ENCODE data around the gene CHRNA3.

DNA sequence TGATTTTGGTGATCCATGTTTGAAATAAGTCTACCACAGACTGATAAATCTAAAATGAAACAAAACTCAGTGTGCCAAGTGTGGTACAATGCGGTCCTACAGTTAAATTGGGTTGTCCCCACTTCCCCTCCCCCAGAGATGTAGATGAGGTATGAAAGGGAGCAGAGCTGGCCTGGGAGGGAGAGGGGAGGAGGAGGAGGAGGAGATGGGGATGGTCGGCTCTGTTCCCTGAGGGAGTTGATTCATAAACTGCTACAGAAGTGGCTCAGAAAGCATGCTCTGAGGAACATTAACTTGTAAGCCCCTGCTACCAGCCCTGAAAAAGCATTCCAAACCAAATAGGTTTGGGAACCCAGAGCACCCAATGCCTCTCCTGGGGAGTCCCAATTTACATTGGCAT lies 48.2 kb upstream of the CHRNA3 start:
- TF ChIP-seq, protein P1, sequence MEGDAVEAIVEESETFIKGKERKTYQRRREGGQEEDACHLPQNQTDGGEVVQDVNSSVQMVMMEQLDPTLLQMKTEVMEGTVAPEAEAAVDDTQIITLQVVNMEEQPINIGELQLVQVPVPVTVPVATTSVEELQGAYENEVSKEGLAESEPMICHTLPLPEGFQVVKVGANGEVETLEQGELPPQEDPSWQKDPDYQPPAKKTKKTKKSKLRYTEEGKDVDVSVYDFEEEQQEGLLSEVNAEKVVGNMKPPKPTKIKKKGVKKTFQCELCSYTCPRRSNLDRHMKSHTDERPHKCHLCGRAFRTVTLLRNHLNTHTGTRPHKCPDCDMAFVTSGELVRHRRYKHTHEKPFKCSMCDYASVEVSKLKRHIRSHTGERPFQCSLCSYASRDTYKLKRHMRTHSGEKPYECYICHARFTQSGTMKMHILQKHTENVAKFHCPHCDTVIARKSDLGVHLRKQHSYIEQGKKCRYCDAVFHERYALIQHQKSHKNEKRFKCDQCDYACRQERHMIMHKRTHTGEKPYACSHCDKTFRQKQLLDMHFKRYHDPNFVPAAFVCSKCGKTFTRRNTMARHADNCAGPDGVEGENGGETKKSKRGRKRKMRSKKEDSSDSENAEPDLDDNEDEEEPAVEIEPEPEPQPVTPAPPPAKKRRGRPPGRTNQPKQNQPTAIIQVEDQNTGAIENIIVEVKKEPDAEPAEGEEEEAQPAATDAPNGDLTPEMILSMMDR (IDR thresholded peaks at IDR 0.05) = no peak
- no peak for TF ChIP-seq POLR2A (IDR thresholded peaks at IDR 0.05)
